Left kidney (tissue), 8 donors: ENCODE results near the gene NR3C1. TPM values are rescaled to one million over a fixed set of nuclear protein-coding genes. Genes with fewer than 3 reads are reported as not detected.

ENCODE experiments used
- DNase-seq: peaks from one replicate; pipeline ENCODE4 v3.0.0-alpha.2; 2013
- long read RNA-seq, 8 donors: transcript quantifications; one replicate each; lab custom pipeline, GENCODE V29; 2026
- polyA plus RNA-seq: library from polyadenylated mRNA; unstranded; fragments of 120-200 nt; gene quantifications from one replicate; pipeline ENCODE4 v1.2.1, GENCODE V29; 2013; ENCODE audit not compliant: insufficient read length

The NR3C1 gene
- 35.2 TPM for polyA plus RNA-seq
- long read RNA-seq, donor 1, full-length matches to known transcripts: 3 of 30 reads
- long read RNA-seq, donor 1, partial matches to known transcripts: 27 of 30 reads
- long read RNA-seq, donor 1, other reads (novel, unspliced or antisense): 0 of 30 reads
- long read RNA-seq, donor 2, full-length matches to known transcripts: 3 of 3 reads
- long read RNA-seq, donor 2, partial matches to known transcripts: 0 of 3 reads
- long read RNA-seq, donor 2, other reads (novel, unspliced or antisense): 0 of 3 reads
- long read RNA-seq, donor 3, full-length matches to known transcripts: 5 of 5 reads
- long read RNA-seq, donor 3, partial matches to known transcripts: 0 of 5 reads
- long read RNA-seq, donor 3, other reads (novel, unspliced or antisense): 0 of 5 reads
- long read RNA-seq, donor 4: 0 reads
- long read RNA-seq, donor 5, partial matches to known transcripts: 0 of 1 reads
- long read RNA-seq, donor 5, other reads (novel, unspliced or antisense): 0 of 1 reads
- long read RNA-seq, donor 6, full-length matches to known transcripts: 7 of 14 reads
- long read RNA-seq, donor 6, partial matches to known transcripts: 7 of 14 reads
- long read RNA-seq, donor 6, other reads (novel, unspliced or antisense): 0 of 14 reads
- long read RNA-seq, donor 7, full-length matches to known transcripts: 3 of 3 reads
- long read RNA-seq, donor 7, partial matches to known transcripts: 0 of 3 reads
- long read RNA-seq, donor 7, other reads (novel, unspliced or antisense): 0 of 3 reads
- long read RNA-seq, donor 8, full-length matches to known transcripts: 2 of 2 reads
- long read RNA-seq, donor 8, partial matches to known transcripts: 0 of 2 reads
- long read RNA-seq, donor 8, other reads (novel, unspliced or antisense): 0 of 2 reads

GRCh38 chr5:143403593-143404415 lies at the start of gene NR3C1:
Gene NR3C1, minus strand, starts transcription at chr5:143403686. Its CDS starts 2,847 bp downstream, at chr5:143400839.
- peak; percentile 72 for DNase-seq

- no peak for DNase-seq
These were observed 46.3 kb upstream of the NR3C1 start for GRCh38 chr5:143449772-143450171.

GRCh38 chr5:143448518-143448917 lies 45.0 kb upstream of the NR3C1 start:
- DNase-seq: no peak

- no peak for DNase-seq
These were observed 44.5 kb upstream of the NR3C1 start for GRCh38 chr5:143447983-143448382.

- DNase-seq: no peak
These were observed 43.2 kb upstream of the NR3C1 start for GRCh38 chr5:143446535-143447226.

- DNase-seq: no peak
These were observed 42.3 kb upstream of the NR3C1 start for GRCh38 chr5:143445776-143446175.

- DNase-seq: no peak
These were observed 39.8 kb upstream of the NR3C1 start for GRCh38 chr5:143443330-143443729.

GRCh38 chr5:143442385-143442784 lies 38.9 kb upstream of the NR3C1 start:
- DNase-seq: no peak

- DNase-seq: peak; percentile 36
These were observed 37.1 kb upstream of the NR3C1 start for GRCh38 chr5:143440448-143441115.

- DNase-seq: no peak
These were observed 34.3 kb upstream of the NR3C1 start for GRCh38 chr5:143437666-143438273.

- no peak for DNase-seq
These were observed 33.4 kb upstream of the NR3C1 start for GRCh38 chr5:143436871-143437270.

- no peak for DNase-seq
These were observed 31.7 kb upstream of the NR3C1 start for GRCh38 chr5:143435210-143435657.

GRCh38 chr5:143434261-143435209 lies 31.0 kb upstream of the NR3C1 start:
- no peak for DNase-seq

GRCh38 chr5:143433670-143434069 lies 30.2 kb upstream of the NR3C1 start:
- no peak for DNase-seq

- no peak for DNase-seq
These were observed 29.3 kb upstream of the NR3C1 start for GRCh38 chr5:143432658-143433239.

GRCh38 chr5:143431789-143432188 lies 28.3 kb upstream of the NR3C1 start:
- no peak for DNase-seq

- no peak for DNase-seq
These were observed 25.4 kb upstream of the NR3C1 start for GRCh38 chr5:143428738-143429420.

- DNase-seq: no peak
These were observed 24.7 kb upstream of the NR3C1 start for GRCh38 chr5:143428155-143428554.
